NCI-H2196 treated with DMSO at 0.1 percent for 48 hours (cell line): ENCODE measurements around the gene BCL2L13.
"Not testable (repeated sequence)": the region's sequence is repeated elsewhere in the genome, so short reads cannot be mapped to it uniquely, and the experiment has no call there.

Source experiments
- DNase-seq: peaks from one replicate; lab custom pipeline; 2025; ENCODE audit not compliant: unreplicated experiment; lab: John Stamatoyannopoulos, UW

BCL2L13 gene

GRCh38 chr22:17694193-17694592, 55.6 kb downstream of the BCL2L13 start:
- DNase-seq: no peak

GRCh38 chr22:17694752-17695151, 56.2 kb downstream of the BCL2L13 start:
- no peak for DNase-seq

GRCh38 chr22:17695986-17696385, 57.4 kb downstream of the BCL2L13 start:
- DNase-seq: no peak

GRCh38 chr22:17697196-17697595, 58.6 kb downstream of the BCL2L13 start:
- DNase-seq: not testable (repeated sequence)

- not testable (repeated sequence) for DNase-seq
Observed at GRCh38 chr22:17698276-17698675, 59.7 kb downstream of the BCL2L13 start.

- DNase-seq: no peak
Observed at GRCh38 chr22:17698948-17699347, 60.4 kb downstream of the BCL2L13 start.

- DNase-seq: no peak
Observed at GRCh38 chr22:17699696-17700340, 61.3 kb downstream of the BCL2L13 start.

- no peak for DNase-seq
Observed at GRCh38 chr22:17700778-17701177, 62.2 kb downstream of the BCL2L13 start.

- no peak for DNase-seq
Observed at GRCh38 chr22:17703811-17704210, 65.3 kb downstream of the BCL2L13 start.

GRCh38 chr22:17705546-17705945, 67.0 kb downstream of the BCL2L13 start:
- no peak for DNase-seq

GRCh38 chr22:17705951-17706900, 67.7 kb downstream of the BCL2L13 start:
- DNase-seq: peak; percentile 51

- DNase-seq: no peak
Observed at GRCh38 chr22:17706947-17707346, 68.4 kb downstream of the BCL2L13 start.

- no peak for DNase-seq
Observed at GRCh38 chr22:17707526-17707925, 69.0 kb downstream of the BCL2L13 start.

- DNase-seq: no peak
Observed at GRCh38 chr22:17710023-17710422, 71.5 kb downstream of the BCL2L13 start.

GRCh38 chr22:17712441-17712840, 73.9 kb downstream of the BCL2L13 start:
- DNase-seq: no peak

GRCh38 chr22:17716529-17716928, 78.0 kb downstream of the BCL2L13 start:
- DNase-seq: no peak

GRCh38 chr22:17717708-17718107, 79.2 kb downstream of the BCL2L13 start:
- DNase-seq: no peak

GRCh38 chr22:17719911-17720310, 81.4 kb downstream of the BCL2L13 start:
- DNase-seq: no peak

GRCh38 chr22:17724241-17724640, 85.7 kb downstream of the BCL2L13 start:
- DNase-seq: no peak

GRCh38 chr22:17724678-17725499, 86.3 kb downstream of the BCL2L13 start:
- DNase-seq: no peak

GRCh38 chr22:17725500-17725796, 86.9 kb downstream of the BCL2L13 start:
- DNase-seq: no peak
